SU-DHL-6 (cell line): ENCODE measurements around the gene EIF5A.

Experiments used
- CTCF ChIP-seq: fragments of 200-600 bp; sonication (generic); IDR thresholded peaks from one replicate; pipeline ENCODE4 v1.5.1; 2017; ENCODE audit warnings: antibody characterized with exemption, mild to moderate bottlenecking, low read length, moderate library complexity; ENCODE audit not compliant: insufficient read depth, poor library complexity, severe bottlenecking
- EZH2phosphoT487 ChIP-seq: fragments of 200-600 bp; sonication (generic), shearing (Covaris generic); conservative IDR thresholded peaks from 2 replicates; pipeline ENCODE4 v1.6.1; 2018; ENCODE audit warnings: mild to moderate bottlenecking, antibody characterized with exemption, low read length, moderate library complexity, mixed read lengths

- TF ChIP-seq CTCF: no peak
- TF ChIP-seq EZH2phosphoT487: no peak
These were observed 48.1 kb downstream of the EIF5A start for GRCh38 chr17:7355573-7355972.
